ENCODE data around the gene KDF1.
"Not testable (repeated sequence)": the region's sequence is repeated elsewhere in the genome, so short reads cannot be mapped to it uniquely, and the experiment has no call there.

KDF1 gene

GRCh38 chr1:26950602-26951001 is 9.7 kb downstream of the KDF1 start:
- H3K27ac ChIP-seq, result no peak overlapping the region
- TF ChIP-seq ZFX (IDR thresholded peaks at IDR 0.05), result no peak
- TF ChIP-seq, protein P1, sequence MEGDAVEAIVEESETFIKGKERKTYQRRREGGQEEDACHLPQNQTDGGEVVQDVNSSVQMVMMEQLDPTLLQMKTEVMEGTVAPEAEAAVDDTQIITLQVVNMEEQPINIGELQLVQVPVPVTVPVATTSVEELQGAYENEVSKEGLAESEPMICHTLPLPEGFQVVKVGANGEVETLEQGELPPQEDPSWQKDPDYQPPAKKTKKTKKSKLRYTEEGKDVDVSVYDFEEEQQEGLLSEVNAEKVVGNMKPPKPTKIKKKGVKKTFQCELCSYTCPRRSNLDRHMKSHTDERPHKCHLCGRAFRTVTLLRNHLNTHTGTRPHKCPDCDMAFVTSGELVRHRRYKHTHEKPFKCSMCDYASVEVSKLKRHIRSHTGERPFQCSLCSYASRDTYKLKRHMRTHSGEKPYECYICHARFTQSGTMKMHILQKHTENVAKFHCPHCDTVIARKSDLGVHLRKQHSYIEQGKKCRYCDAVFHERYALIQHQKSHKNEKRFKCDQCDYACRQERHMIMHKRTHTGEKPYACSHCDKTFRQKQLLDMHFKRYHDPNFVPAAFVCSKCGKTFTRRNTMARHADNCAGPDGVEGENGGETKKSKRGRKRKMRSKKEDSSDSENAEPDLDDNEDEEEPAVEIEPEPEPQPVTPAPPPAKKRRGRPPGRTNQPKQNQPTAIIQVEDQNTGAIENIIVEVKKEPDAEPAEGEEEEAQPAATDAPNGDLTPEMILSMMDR (conservative IDR thresholded peaks at IDR 0.05), result no peak

DNA sequence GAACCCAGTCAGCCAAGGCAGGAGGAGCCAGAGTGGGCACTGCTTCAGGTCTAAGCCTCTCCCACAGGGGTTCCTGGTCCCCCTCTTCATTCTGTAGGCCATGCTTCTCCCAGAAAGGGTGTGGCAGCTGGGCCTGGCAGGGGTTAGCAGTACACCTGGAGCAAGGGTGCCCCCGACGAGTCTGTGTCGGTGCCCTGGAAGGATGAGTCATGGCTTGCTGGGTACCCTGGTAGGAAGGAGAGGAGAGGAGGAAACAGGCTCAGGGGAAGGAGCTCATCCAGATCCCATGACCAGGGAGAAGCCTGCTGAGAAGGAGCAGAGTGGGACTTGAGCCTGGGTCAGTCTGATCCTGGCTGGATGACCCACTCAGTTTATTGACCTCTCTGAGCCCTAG is 10.3 kb downstream of the KDF1 start:
- no peak overlapping the region for H3K27ac ChIP-seq
- TF ChIP-seq, protein P1 (conservative IDR thresholded peaks at IDR 0.05), result no peak
- TF ChIP-seq ZFX (IDR thresholded peaks at IDR 0.05), result no peak

DNA sequence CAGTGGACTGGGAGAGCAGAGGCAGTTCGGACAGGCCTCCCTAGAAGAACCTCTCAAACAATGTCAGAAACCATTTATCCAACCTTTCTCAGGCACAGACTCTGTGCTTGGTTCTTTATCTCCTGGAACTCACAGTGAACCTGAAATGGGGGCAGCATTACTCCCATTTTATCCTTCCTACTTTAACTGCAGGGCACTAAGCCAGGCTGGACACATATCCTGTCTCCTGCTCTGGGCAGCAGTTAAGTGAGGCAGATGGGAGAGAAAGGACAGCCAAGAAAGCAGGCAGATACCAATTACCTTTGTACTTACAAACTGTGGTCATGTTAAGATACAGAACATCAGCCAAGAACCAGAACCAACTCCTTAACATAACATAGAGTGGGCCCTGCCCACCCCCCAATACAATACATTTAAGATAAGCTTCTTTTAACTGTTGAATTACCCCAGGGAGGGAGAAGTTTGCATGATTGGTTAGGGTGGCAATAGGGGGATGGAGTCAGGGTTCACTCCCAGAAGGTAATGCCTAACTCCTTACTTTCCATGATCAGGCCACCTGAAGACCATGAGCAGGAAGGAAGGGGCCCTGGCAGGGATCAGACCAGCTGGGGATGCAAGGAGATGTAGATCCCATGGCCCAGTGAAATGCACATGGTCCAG is 10.9 kb downstream of the KDF1 start:
- H3K27ac ChIP-seq, result no peak overlapping the region
- TF ChIP-seq ZFX (IDR thresholded peaks at IDR 0.05), result no peak
- TF ChIP-seq, protein P1 (conservative IDR thresholded peaks at IDR 0.05), result no peak

GRCh38 chr1:26948725-26949057 is 11.6 kb downstream of the KDF1 start:
- H3K27ac ChIP-seq, result not testable (repeated sequence)

DNA sequence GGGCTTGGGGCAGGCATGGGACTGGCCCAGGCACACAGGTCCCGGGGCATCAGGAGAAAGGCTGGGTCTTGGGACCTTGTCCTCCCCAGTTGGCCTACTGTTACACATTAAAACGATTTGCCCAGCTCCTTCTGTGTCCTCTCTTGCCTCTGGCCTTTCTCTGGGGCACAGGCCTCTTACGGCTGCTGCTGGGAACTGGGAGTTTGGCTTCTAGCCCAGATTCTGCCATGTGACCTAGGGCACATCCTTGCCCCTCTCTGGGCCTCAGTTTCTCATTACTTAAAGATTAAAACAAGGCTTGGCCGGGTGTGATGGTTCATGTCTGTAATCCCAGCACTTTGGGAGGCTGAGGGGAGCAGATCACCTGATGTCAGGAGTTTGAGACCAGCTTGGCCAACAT is 14.0 kb downstream of the KDF1 start:
- TF ChIP-seq, protein P1 (conservative IDR thresholded peaks at IDR 0.05), result no peak
- no peak for TF ChIP-seq ZFX (IDR thresholded peaks at IDR 0.05)
- H3K27ac ChIP-seq, result no peak overlapping the region

DNA sequence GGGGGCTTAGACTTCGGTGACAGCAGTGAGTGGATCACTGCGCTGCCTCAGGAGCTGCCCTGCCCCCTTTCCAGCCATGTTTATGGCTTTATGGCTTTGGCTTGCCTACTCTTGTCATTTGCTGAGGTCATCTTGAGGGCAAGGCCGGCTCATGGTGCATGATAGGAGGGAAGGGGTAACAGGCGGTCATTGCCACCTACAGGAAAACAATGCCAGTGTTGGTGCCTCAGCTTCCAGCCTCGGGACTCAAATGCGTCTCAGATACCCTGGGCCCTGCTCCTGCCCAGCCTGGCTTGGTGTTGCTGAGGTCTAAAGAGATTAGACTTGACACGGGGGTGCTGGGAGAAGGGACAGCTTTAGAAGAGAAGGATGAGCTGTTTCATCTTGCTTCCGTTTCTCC is 14.5 kb downstream of the KDF1 start:
- no peak overlapping the region for H3K27ac ChIP-seq
- TF ChIP-seq, protein P1 (conservative IDR thresholded peaks at IDR 0.05), result no peak
- no peak for TF ChIP-seq ZFX (IDR thresholded peaks at IDR 0.05)

- no peak overlapping the region for H3K27ac ChIP-seq
- TF ChIP-seq, protein P1 (conservative IDR thresholded peaks at IDR 0.05), result no peak
- no peak for TF ChIP-seq ZFX (IDR thresholded peaks at IDR 0.05)
Measured at GRCh38 chr1:26945138-26945537, 15.1 kb downstream of the KDF1 start.

DNA sequence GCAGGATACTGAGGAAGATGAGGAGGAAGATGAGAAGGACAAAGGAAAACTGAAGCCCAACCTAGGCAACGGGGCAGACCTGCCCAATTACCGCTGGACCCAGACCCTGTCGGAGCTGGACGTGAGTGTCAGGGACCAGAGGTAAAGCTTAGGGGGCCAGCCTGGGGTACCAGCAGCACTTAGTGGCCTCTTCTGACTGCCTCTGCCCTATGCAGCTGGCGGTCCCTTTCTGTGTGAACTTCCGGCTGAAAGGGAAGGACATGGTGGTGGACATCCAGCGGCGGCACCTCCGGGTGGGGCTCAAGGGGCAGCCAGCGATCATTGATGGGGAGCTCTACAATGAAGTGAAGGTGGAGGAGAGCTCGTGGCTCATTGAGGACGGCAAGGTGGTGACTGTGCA is 17.6 kb downstream of the KDF1 start:
- H3K27ac ChIP-seq, result no peak overlapping the region
- no peak for TF ChIP-seq ZFX (IDR thresholded peaks at IDR 0.05)
- TF ChIP-seq, protein P1 (conservative IDR thresholded peaks at IDR 0.05), result no peak
